NAMALWA (cell line): ENCODE data around the gene RANBP9.

Experiments
- DNase-seq: peaks from one replicate; pipeline ENCODE4 v3.0.0-alpha.2; 2015; ENCODE audit warnings: low spot score

RANBP9 gene

GRCh38 chr6:13711733-13712598 lies at the start of gene RANBP9:
RANBP9 (minus strand) TSS chr6:13711835; CDS start chr6:13711505, 330 bp downstream.
- peak; percentile 92 for DNase-seq

GRCh38 chr6:13760307-13761304 lies 49.0 kb upstream of the RANBP9 start:
- DNase-seq = no peak

GRCh38 chr6:13759025-13759424 lies 47.4 kb upstream of the RANBP9 start:
- DNase-seq = no peak

- DNase-seq = no peak
These were observed 43.0 kb upstream of the RANBP9 start for GRCh38 chr6:13754644-13755043.

GRCh38 chr6:13743736-13744127 lies 32.1 kb upstream of the RANBP9 start:
- no peak for DNase-seq

GRCh38 chr6:13742961-13743735 lies 31.5 kb upstream of the RANBP9 start:
- no peak for DNase-seq

GRCh38 chr6:13741365-13741764 lies 29.7 kb upstream of the RANBP9 start:
- no peak for DNase-seq

GRCh38 chr6:13735031-13735430 lies 23.4 kb upstream of the RANBP9 start:
- DNase-seq = no peak

- DNase-seq = no peak
These were observed 21.7 kb upstream of the RANBP9 start for GRCh38 chr6:13733178-13733887.

- DNase-seq = no peak
These were observed 19.1 kb upstream of the RANBP9 start for GRCh38 chr6:13730704-13731103.

- DNase-seq = no peak
These were observed 18.3 kb upstream of the RANBP9 start for GRCh38 chr6:13729891-13730290.

- no peak for DNase-seq
These were observed 13.9 kb upstream of the RANBP9 start for GRCh38 chr6:13725570-13725969.

GRCh38 chr6:13725052-13725451 lies 13.4 kb upstream of the RANBP9 start:
- DNase-seq = no peak

GRCh38 chr6:13724182-13724581 lies 12.5 kb upstream of the RANBP9 start:
- no peak for DNase-seq

- DNase-seq = no peak
These were observed 11.2 kb upstream of the RANBP9 start for GRCh38 chr6:13722880-13723279.

- DNase-seq = no peak
These were observed 6.5 kb upstream of the RANBP9 start for GRCh38 chr6:13718123-13718458.

- no peak for DNase-seq
These were observed 5.3 kb upstream of the RANBP9 start for GRCh38 chr6:13716955-13717295.

GRCh38 chr6:13716225-13716954 lies 4.8 kb upstream of the RANBP9 start:
- DNase-seq = no peak

GRCh38 chr6:13715444-13715883 lies 3.8 kb upstream of the RANBP9 start:
- no peak for DNase-seq

GRCh38 chr6:13712599-13712898 lies 914 bp upstream of the RANBP9 start:
- DNase-seq = peak; percentile 56

GRCh38 chr6:13711324-13711732 lies 307 bp downstream of the RANBP9 start:
- DNase-seq = peak; percentile 77
